ENCODE results near the gene ANKRD6.

The ANKRD6 gene

GRCh38 chr6:89602166-89602565 lies 169.2 kb downstream of the ANKRD6 start:
- no peaks in the 10 kb centered on the region for H3K79me2 ChIP-seq (ENCODE audit: control insufficient read depth, insufficient read depth, low read length)
- H2BK5ac ChIP-seq (ENCODE audit: low read length), result no peak overlapping the region
- no peaks in the 10 kb centered on the region for H3K79me1 ChIP-seq (ENCODE audit: low read length)
- H3K27ac ChIP-seq (ENCODE audit: low read depth, low read length), result no peak overlapping the region
- H3K23ac ChIP-seq (ENCODE audit: low read length), result no peak overlapping the region
- no peak overlapping the region for H2BK15ac ChIP-seq (replicated peaks; ENCODE audit: low read depth)
- no peaks in the 10 kb centered on the region for H3K4me1 ChIP-seq (ENCODE audit: control insufficient read depth, low read depth, low read length)
- no peak for DNase-seq
- H3K9ac ChIP-seq (ENCODE audit: low read length), result no peak overlapping the region
- H3K18ac ChIP-seq (ENCODE audit: low read length), result no peak overlapping the region
- H3K36me3 ChIP-seq (ENCODE audit: control insufficient read depth, insufficient read depth, low read length), result peaks cover 3% of the 10 kb centered on the region
- H2AK5ac ChIP-seq (ENCODE audit: low read length), result peak overlapping the region; percentile 41
- no peak overlapping the region for H4K5ac ChIP-seq (ENCODE audit: low read length)
- no peak overlapping the region for H3K4me2 ChIP-seq (ENCODE audit: low read length)
- no peak overlapping the region for H4K8ac ChIP-seq (ENCODE audit: low read depth, low read length)
- no peak overlapping the region for H3K4me3 ChIP-seq (ENCODE audit: low read length)
- no CpG with 5 or more reads among the region's 6 CpGs for WGBS (ENCODE audit: extremely low coverage, insufficient coverage, low lambda C conversion rate)
- H3K4ac ChIP-seq (ENCODE audit: low read depth, low read length), result no peak overlapping the region
- peak overlapping the region; percentile 42 for H3K56ac ChIP-seq (ENCODE audit: low read length)
- no peak overlapping the region for H2BK120ac ChIP-seq (ENCODE audit: low read depth, low read length)
- no peaks in the 10 kb centered on the region for H3K27me3 ChIP-seq (ENCODE audit: insufficient read depth, low read length, poor library complexity)

GRCh38 chr6:89604653-89605052 lies 171.7 kb downstream of the ANKRD6 start:
- Histone ChIP-seq H2BK120ac (ENCODE audit: low read depth, low read length) (no peak overlapping the region), H2BK15ac (replicated peaks; ENCODE audit: low read depth) (no peak overlapping the region), H3K23ac (ENCODE audit: low read length) (no peak overlapping the region), H3K4me3 (ENCODE audit: low read length) (no peak overlapping the region), H3K79me1 (ENCODE audit: low read length) (no peaks in the 10 kb centered on the region), H4K5ac (ENCODE audit: low read length) (no peak overlapping the region), H3K27ac (ENCODE audit: low read depth, low read length) (no peak overlapping the region), H3K27me3 (ENCODE audit: insufficient read depth, low read length, poor library complexity) (no peaks in the 10 kb centered on the region), H2AK5ac (ENCODE audit: low read length) (no peak overlapping the region), H4K8ac (ENCODE audit: low read depth, low read length) (no peak overlapping the region), H3K79me2 (ENCODE audit: control insufficient read depth, insufficient read depth, low read length) (no peaks in the 10 kb centered on the region), H3K4me2 (ENCODE audit: low read length) (no peak overlapping the region), H3K9ac (ENCODE audit: low read length) (no peak overlapping the region), H3K36me3 (ENCODE audit: control insufficient read depth, insufficient read depth, low read length) (peaks cover 3% of the 10 kb centered on the region), H2BK5ac (ENCODE audit: low read length) (no peak overlapping the region), H3K4ac (ENCODE audit: low read depth, low read length) (no peak overlapping the region), H3K4me1 (ENCODE audit: control insufficient read depth, low read depth, low read length) (no peaks in the 10 kb centered on the region), H3K18ac (ENCODE audit: low read length) (no peak overlapping the region), H3K56ac (ENCODE audit: low read length) (no peak overlapping the region)
- peak; percentile 36 for DNase-seq
- no CpG with 5 or more reads among the region's 5 CpGs for WGBS (ENCODE audit: extremely low coverage, insufficient coverage, low lambda C conversion rate)

GRCh38 chr6:89605861-89606260 lies 172.9 kb downstream of the ANKRD6 start:
- no peak overlapping the region for H2BK120ac ChIP-seq (ENCODE audit: low read depth, low read length)
- H3K79me2 ChIP-seq (ENCODE audit: control insufficient read depth, insufficient read depth, low read length), result no peaks in the 10 kb centered on the region
- no CpG with 5 or more reads among the region's 5 CpGs for WGBS (ENCODE audit: extremely low coverage, insufficient coverage, low lambda C conversion rate)
- DNase-seq, result no peak
- H2BK15ac ChIP-seq (replicated peaks; ENCODE audit: low read depth), result no peak overlapping the region
- H3K4ac ChIP-seq (ENCODE audit: low read depth, low read length), result no peak overlapping the region
- H3K27me3 ChIP-seq (ENCODE audit: insufficient read depth, low read length, poor library complexity), result no peaks in the 10 kb centered on the region
- H3K9ac ChIP-seq (ENCODE audit: low read length), result no peak overlapping the region
- H3K79me1 ChIP-seq (ENCODE audit: low read length), result no peaks in the 10 kb centered on the region
- H3K4me2 ChIP-seq (ENCODE audit: low read length), result no peak overlapping the region
- no peaks in the 10 kb centered on the region for H3K4me1 ChIP-seq (ENCODE audit: control insufficient read depth, low read depth, low read length)
- no peak overlapping the region for H2BK5ac ChIP-seq (ENCODE audit: low read length)
- H4K5ac ChIP-seq (ENCODE audit: low read length), result no peak overlapping the region
- no peak overlapping the region for H3K23ac ChIP-seq (ENCODE audit: low read length)
- H3K56ac ChIP-seq (ENCODE audit: low read length), result no peak overlapping the region
- no peak overlapping the region for H2AK5ac ChIP-seq (ENCODE audit: low read length)
- H3K27ac ChIP-seq (ENCODE audit: low read depth, low read length), result no peak overlapping the region
- H3K4me3 ChIP-seq (ENCODE audit: low read length), result no peak overlapping the region
- H4K8ac ChIP-seq (ENCODE audit: low read depth, low read length), result no peak overlapping the region
- H3K18ac ChIP-seq (ENCODE audit: low read length), result no peak overlapping the region
- H3K36me3 ChIP-seq (ENCODE audit: control insufficient read depth, insufficient read depth, low read length), result peaks cover 3% of the 10 kb centered on the region

- Histone ChIP-seq H3K36me3 (ENCODE audit: control insufficient read depth, insufficient read depth, low read length) (peaks cover 3% of the 10 kb centered on the region), H3K23ac (ENCODE audit: low read length) (no peak overlapping the region), H3K9ac (ENCODE audit: low read length) (no peak overlapping the region), H3K79me1 (ENCODE audit: low read length) (no peaks in the 10 kb centered on the region), H4K8ac (ENCODE audit: low read depth, low read length) (no peak overlapping the region), H2BK15ac (replicated peaks; ENCODE audit: low read depth) (no peak overlapping the region), H3K18ac (ENCODE audit: low read length) (no peak overlapping the region), H3K4me1 (ENCODE audit: control insufficient read depth, low read depth, low read length) (no peaks in the 10 kb centered on the region), H4K5ac (ENCODE audit: low read length) (no peak overlapping the region), H3K4me2 (ENCODE audit: low read length) (no peak overlapping the region), H2BK120ac (ENCODE audit: low read depth, low read length) (no peak overlapping the region), H3K27ac (ENCODE audit: low read depth, low read length) (no peak overlapping the region), H2BK5ac (ENCODE audit: low read length) (no peak overlapping the region), H3K4me3 (ENCODE audit: low read length) (no peak overlapping the region), H3K79me2 (ENCODE audit: control insufficient read depth, insufficient read depth, low read length) (no peaks in the 10 kb centered on the region), H3K56ac (ENCODE audit: low read length) (no peak overlapping the region), H3K4ac (ENCODE audit: low read depth, low read length) (no peak overlapping the region), H3K27me3 (ENCODE audit: insufficient read depth, low read length, poor library complexity) (no peaks in the 10 kb centered on the region), H2AK5ac (ENCODE audit: low read length) (no peak overlapping the region)
- DNase-seq, result peak; percentile 61
- no CpG with 5 or more reads among the region's 11 CpGs for WGBS (ENCODE audit: extremely low coverage, insufficient coverage, low lambda C conversion rate)
Observed at GRCh38 chr6:89610149-89610642, 177.2 kb downstream of the ANKRD6 start.

GRCh38 chr6:89611666-89612065 lies 178.7 kb downstream of the ANKRD6 start:
- Histone ChIP-seq H3K79me1 (ENCODE audit: low read length) (no peaks in the 10 kb centered on the region), H3K23ac (ENCODE audit: low read length) (no peak overlapping the region), H3K79me2 (ENCODE audit: control insufficient read depth, insufficient read depth, low read length) (no peaks in the 10 kb centered on the region), H4K5ac (ENCODE audit: low read length) (no peak overlapping the region), H3K9ac (ENCODE audit: low read length) (no peak overlapping the region), H3K36me3 (ENCODE audit: control insufficient read depth, insufficient read depth, low read length) (no peaks in the 10 kb centered on the region), H3K56ac (ENCODE audit: low read length) (no peak overlapping the region), H3K4ac (ENCODE audit: low read depth, low read length) (no peak overlapping the region), H3K27ac (ENCODE audit: low read depth, low read length) (no peak overlapping the region), H2BK15ac (replicated peaks; ENCODE audit: low read depth) (no peak overlapping the region), H3K18ac (ENCODE audit: low read length) (no peak overlapping the region), H4K8ac (ENCODE audit: low read depth, low read length) (no peak overlapping the region), H3K27me3 (ENCODE audit: insufficient read depth, low read length, poor library complexity) (no peaks in the 10 kb centered on the region), H3K4me1 (ENCODE audit: control insufficient read depth, low read depth, low read length) (no peaks in the 10 kb centered on the region), H2AK5ac (ENCODE audit: low read length) (no peak overlapping the region), H2BK120ac (ENCODE audit: low read depth, low read length) (no peak overlapping the region), H3K4me3 (ENCODE audit: low read length) (no peak overlapping the region), H2BK5ac (ENCODE audit: low read length) (no peak overlapping the region), H3K4me2 (ENCODE audit: low read length) (no peak overlapping the region)
- DNase-seq, result no peak

- no peaks in the 10 kb centered on the region for H3K79me2 ChIP-seq (ENCODE audit: control insufficient read depth, insufficient read depth, low read length)
- H2BK15ac ChIP-seq (replicated peaks; ENCODE audit: low read depth), result no peak overlapping the region
- H3K23ac ChIP-seq (ENCODE audit: low read length), result no peak overlapping the region
- H3K56ac ChIP-seq (ENCODE audit: low read length), result no peak overlapping the region
- no peaks in the 10 kb centered on the region for H3K36me3 ChIP-seq (ENCODE audit: control insufficient read depth, insufficient read depth, low read length)
- H3K4me2 ChIP-seq (ENCODE audit: low read length), result no peak overlapping the region
- H4K8ac ChIP-seq (ENCODE audit: low read depth, low read length), result no peak overlapping the region
- no peak overlapping the region for H3K4me3 ChIP-seq (ENCODE audit: low read length)
- no peaks in the 10 kb centered on the region for H3K4me1 ChIP-seq (ENCODE audit: control insufficient read depth, low read depth, low read length)
- no peak overlapping the region for H3K18ac ChIP-seq (ENCODE audit: low read length)
- no peaks in the 10 kb centered on the region for H3K79me1 ChIP-seq (ENCODE audit: low read length)
- DNase-seq, result peak; percentile 51
- no CpG with 5 or more reads among the region's 12 CpGs for WGBS (ENCODE audit: extremely low coverage, insufficient coverage, low lambda C conversion rate)
- no peak overlapping the region for H3K9ac ChIP-seq (ENCODE audit: low read length)
- H2BK5ac ChIP-seq (ENCODE audit: low read length), result no peak overlapping the region
- H3K4ac ChIP-seq (ENCODE audit: low read depth, low read length), result no peak overlapping the region
- H2AK5ac ChIP-seq (ENCODE audit: low read length), result no peak overlapping the region
- no peaks in the 10 kb centered on the region for H3K27me3 ChIP-seq (ENCODE audit: insufficient read depth, low read length, poor library complexity)
- H4K5ac ChIP-seq (ENCODE audit: low read length), result no peak overlapping the region
- no peak overlapping the region for H3K27ac ChIP-seq (ENCODE audit: low read depth, low read length)
- no peak overlapping the region for H2BK120ac ChIP-seq (ENCODE audit: low read depth, low read length)
Observed at GRCh38 chr6:89612121-89612520, 179.2 kb downstream of the ANKRD6 start.
